HG03342 (cell line): ENCODE results near the gene MAP1LC3B.

Experiments
- ATAC-seq: cut with Tn5 transposase; IDR thresholded peaks from one replicate; pipeline ENCODE4 v1.9.1; 2021; ENCODE audit warnings: mild to moderate bottlenecking, moderate library complexity; ENCODE audit not compliant: unreplicated experiment

Gene MAP1LC3B

DNA sequence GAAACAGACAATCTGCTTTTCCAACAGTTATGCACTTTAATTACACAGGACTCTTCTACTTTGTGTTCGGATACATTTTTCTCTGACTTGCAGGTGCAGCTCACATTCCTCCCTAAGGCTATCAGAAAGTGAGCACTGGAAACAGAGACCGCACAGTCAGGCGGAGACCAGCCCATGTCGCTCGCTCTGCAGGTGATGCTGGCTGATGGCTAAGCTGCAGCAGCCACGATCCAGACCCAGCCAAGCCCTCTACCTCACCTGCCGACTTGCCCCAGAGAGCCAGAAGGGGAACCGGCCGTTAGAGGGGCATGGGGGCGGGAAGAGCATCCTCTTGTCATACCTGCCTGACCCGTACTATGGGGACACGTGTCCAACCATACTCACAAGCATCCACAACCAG is 33.8 kb downstream of the MAP1LC3B start:
- no peak for ATAC-seq

DNA sequence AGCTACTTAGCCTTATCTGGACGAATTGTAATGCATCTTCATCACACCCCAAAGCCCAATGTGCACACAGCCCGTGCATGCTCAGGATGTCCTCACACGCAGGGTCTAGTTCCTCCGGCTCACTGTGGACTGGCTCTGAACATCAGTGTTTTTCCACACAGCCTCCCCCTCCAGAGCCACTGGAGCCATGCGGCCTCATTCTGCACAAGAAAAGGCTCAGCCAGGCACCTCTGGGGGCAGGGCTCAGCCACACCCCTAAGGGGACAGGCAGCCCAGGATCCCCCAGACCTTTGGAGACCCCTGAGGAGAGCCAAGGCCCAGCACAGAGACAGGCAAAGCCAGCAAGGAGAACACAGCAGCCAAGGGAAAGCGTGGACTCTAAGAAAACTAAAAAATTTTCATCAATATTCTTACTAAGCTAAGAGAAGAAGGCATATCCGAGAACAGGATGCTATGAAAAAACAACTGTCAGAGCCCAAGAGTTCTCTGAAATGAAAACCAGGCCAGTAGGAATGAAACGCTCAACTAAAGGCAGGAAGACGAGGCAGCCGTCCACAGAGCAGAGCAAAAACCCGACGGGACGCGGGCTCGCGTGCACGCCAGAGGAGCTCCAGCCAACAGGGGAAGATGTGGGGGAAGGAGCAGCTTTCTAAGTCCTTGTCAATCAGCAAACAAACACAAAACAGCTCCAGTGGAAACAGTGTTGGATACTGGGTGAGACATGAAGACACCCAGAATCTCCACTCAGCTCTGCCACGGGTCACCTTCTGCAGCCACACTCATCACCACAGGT is 34.5 kb downstream of the MAP1LC3B start:
- ATAC-seq: no peak

DNA sequence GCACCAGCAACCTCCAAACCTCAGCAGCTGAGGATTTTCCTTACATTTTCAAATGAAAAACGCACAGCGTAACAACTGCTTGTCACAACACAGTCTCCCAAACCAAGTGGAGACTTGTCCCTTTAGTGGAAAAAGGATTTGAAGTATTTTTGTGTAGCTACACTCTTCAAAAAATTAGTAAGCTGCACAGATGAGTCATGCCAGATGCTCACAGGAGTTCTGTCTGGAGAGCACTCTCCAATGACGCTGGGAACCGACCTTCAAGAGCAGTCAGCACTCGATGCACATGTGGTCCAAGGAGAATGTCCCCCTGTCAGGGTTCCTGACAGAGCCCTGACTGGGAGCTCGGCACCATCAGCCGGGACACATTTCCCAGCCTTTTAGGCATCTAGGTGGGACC is 39.8 kb downstream of the MAP1LC3B start:
- no peak for ATAC-seq

DNA sequence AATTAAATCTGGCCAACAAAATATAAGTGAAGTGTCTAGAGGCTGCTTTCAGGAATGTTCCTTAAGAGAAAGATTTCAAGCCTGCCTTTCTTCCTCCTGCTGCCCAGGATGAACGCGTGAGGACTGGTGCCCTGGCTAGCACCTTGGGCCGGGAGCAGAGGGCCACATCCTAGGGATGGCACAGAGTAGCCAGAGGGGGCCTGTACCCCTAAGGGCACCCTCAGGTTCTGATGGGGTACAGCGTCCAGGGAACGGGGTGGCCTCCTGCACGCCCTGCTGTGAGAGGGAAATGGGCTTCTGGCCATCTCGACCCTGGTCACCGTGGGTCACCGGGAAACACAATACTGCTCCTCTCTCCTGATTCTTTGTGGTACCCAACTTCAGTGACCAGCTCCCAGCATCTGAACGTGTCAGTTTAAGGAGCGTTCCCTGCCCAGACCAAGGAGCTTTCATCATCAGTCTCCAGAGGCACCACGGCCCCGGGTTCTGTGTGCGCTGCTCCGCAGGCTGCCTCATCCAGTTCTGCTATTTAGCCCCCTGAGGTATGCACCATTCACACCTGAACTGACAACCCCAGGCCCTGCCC is 40.3 kb downstream of the MAP1LC3B start:
- no peak for ATAC-seq

DNA sequence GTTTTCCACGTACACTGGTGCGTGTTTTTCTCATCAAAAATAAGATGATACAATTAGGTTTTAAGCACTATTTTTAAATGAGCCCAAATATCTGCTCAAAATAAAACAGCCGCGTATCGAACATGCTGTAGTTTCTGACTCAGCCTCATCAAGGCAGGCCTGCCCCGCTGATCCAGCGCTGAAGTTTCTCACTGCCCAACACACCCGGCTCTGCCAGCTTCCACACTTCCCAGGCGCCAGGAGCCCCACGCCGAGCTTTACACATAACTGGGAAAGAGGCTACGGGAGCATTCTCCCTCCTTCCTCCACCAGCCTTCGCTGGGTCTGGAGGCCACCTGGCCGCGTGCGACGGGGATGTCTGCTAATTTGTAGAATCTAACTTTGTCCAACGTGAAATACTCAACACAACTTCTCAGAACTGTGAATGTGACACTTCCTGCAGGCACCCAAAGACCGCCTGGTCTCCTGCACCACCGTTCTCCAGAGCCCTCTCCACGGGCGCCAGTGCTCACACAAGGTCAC is 42.1 kb downstream of the MAP1LC3B start:
- no peak for ATAC-seq

DNA sequence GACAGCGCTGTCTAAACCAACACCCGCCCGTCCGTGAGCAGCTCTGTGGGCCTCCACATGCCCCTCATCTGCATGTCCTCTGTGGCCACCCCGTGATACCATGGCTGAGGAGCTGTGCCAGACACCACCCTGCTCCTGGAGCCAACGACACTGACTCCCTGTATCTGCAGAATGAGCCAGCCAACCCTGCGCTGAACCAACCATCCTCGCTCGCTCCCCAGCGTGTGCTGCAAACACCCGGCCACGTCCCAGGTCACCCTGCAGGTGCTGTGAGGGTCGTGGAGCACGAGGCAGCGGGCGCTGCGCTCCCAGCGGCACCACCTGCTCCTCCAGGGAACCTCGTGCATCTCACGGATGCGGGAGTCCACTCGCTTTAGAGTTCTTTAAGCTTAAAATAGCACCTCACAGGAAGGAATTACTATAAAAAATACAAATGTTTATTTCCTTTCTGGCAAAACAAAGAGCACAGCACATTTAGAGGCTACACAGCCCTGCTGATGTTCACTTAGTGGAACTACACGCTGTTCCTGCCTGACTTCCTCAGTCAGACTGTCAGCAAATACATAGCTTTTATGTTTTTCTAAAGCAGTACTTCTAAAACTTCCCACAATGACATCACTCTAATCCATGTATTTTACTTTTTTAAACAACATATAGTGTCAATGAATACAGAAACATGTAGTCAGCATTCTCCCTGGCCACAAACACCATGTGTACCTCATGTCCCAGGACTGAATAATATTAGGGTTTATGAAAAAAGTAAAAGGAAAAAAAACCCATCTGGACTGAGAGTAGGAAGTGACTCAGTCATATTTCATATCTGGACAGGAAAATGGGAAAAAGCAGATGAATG is 43.5 kb downstream of the MAP1LC3B start:
- no peak for ATAC-seq

DNA sequence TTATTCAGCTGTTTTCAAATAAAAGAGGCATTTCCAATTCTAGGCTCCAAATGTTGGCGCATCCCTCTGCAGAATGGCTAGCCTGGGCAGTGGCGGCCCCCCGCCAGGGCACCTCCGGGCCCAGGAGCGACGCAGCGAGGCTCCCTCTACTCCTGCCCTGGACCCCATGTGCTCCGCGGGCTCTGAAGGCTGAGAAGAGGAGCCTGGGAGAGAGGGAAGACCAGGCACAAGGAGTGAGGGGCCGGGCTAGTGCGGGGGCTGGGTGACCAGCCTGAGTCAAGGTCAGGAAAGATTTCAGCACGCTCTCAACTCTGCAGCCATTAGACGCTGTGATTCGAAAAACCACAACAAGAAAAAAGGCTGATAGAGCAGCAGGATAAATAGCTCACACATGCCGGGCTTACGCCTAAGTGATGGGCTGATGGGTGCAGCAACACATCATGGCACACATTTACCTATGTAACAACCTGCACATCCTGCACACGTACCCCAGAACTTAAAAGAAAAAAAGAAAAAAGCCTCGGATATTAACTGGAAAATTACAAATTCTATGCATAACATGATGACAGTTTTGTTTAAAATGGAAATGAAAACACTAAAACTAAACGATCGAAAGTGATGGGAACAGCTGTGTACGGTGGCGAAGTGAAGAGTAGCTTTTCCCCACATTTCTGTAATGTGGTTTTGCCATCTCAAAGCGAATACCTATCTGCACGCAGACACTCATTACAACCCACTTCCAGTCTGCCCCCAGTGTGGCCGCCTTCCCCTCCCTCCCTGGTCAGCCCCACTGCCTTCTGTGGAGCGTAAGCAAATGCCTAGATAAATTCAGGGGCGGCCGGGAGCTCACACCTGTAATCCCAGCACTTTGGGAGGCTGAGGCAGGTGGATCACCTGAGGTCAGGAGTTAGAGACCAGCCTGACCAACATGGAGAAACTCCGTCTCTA is 44.4 kb downstream of the MAP1LC3B start:
- no peak for ATAC-seq

DNA sequence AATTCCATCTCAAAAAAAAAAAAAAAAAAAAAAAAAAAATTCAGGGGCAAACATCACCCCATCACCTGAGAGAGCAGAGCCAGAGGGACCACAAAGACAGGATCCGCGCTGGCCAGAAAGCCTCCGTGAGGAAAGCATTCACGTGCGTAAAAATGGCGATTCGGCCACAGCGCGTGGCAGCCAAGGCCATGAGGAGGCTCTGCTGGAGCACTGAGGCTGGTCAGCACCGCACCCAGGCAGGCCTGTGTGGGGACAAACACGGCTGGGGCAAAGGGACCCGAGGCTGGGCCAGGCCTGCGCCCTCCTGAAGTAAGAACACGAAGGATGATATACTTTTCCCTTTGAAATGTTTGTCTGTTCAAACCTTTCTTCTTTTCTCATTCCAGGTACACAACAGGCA is 45.2 kb downstream of the MAP1LC3B start:
- ATAC-seq: no peak

DNA sequence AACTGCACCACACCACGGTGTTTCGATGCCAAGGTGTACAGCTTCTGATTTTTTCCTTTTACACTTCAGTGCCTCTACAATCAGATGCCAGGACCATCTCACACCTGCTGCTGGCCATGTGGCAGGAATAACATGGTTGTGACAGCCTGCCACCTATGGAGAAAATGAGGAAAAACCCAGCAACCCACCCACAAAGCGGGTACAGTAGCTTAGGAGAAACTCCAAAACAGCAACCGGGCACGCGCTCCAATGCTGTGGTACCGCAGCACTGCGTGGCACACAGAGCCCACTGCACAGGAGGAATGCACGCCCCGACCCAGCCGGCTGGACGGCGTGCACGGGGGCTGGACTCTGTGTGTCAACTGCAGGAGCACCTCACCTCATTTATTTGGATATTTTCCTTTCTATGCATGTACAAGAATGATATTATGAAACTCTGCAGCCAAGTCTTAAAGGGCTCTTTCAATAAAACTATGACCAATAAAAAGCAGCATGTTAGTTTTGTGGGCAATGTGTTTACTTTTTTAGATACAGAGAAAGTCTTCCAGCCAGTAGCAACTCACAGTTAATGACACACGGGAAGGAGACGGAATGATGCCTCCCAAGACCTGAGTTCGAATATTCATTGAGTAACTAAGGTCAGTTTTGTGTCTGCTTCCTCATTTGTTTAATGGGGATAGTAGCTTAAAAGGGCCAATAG is 45.9 kb downstream of the MAP1LC3B start:
- ATAC-seq: no peak

DNA sequence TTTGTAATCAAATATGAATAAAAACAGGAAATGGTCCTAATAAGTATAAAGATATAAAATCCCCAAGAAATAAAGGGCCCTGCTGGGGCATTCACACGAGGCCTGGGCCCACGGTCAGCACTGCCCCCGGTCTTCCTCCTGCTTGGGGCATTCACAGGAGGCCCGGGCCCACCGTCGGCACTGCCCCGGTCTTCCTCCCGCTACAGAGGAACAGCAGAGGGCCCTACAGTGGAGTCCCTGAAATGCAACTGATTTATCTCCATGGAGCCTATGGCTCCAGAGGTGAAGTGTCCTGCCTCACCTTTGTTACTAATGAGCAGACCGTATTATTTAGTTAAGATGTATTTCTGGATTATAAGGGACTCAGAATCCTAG is 46.5 kb downstream of the MAP1LC3B start:
- ATAC-seq: no peak

DNA sequence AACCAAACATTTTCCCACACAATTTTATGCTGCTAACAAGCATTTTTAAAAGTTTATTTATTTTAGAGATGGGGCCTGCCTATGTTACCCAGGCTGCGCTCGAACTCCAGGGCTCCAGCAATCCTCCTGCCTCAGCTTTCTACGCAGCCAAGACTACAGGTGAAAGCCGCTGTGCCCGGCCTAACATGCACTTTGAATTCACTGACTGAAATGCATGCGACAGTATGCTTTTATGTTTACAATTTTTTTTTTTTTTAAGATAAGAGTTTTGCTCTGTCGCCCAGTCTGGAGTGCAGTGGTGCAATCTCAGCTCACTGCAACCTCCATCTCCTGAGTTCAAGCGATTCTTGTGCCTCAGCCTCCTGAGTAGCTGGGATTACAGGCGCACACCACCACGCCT is 47.8 kb downstream of the MAP1LC3B start:
- ATAC-seq: no peak

DNA sequence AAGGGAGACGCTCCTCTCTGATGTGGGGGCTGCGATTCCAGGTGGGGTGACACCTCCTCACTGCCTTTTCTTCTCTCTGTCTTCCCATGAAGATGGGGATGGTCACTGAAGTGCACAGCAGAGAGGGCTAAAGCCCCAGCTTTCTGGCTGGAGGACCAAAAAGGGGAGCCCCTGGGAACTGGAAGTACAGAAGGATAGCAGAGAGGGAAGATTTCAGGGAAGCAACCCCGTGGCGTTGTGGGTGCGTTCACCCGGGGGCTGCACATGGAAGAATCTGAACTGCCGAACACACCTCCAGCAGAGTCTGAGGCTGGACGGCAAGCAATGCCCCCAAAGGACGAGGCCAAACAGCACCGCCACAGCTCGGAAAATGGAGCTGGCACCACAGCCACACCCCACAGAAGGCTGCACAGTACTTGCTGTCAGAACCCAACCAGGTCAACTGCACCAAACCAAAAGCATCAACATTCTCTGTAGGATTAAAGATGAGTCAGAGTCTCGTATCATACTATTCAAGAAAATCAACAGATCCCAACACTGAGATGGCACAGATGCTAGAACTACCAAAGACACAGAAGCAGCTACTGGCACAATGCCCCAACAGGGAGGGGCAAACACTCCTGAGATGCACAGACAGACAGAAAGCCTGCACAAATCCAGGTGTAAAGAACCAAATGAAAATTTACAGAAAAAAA is 49.9 kb downstream of the MAP1LC3B start:
- no peak for ATAC-seq

DNA sequence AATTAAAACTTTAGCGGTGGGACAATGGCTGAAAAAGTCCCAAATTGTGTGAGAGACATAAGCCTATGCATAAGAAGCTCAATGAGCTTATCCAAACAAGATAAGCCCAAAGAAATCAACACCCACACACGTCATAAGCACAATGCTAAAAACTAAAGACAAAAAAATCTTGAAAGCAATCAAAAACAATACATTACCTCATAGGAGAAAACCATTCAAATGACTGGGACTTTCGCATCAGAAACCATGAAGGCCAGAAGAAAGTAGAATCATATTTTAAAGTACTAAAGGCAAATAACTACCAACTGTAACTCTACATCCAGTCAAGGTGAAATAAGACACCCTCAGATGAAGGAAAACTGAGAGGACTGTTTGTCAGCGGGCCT is 50.4 kb downstream of the MAP1LC3B start:
- ATAC-seq: no peak

DNA sequence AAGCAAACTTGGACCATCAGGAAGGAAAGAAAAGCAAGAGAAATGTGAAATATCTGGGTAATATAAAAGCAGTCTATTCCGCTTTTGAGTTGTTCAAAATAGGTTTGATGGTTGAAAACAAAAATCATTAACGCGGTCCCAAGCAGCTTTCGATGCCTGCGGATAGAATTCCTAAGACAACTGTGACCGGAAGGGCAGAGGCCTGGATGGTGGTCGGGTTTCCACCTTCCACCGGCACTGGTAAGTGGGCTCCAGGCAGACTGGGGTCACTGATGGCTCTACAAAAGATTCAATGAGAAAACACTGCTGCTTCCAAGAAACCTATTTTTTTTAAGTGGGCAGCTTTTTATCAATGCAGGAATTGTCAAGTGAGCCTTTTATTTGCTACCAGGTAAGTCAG is 50.9 kb downstream of the MAP1LC3B start:
- no peak for ATAC-seq

DNA sequence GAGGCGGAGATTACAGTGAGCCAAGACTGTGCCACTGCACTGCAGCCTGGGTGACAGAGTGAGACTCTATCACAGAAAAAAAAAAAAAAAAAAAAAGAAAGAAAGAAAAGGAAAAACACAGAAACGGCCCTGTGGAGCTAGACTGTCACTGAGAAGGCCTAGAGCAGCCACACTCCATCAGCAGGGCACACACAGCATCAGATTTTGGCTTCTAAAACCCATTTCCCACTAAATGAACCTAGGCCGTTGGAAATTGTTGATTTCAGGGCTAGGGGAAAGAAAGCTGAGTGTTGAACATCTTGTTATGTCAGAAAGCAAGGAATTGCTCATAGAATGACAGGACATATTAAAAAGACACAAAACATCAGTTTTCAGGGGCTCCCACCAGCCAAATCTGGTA is 51.8 kb downstream of the MAP1LC3B start:
- no peak for ATAC-seq

DNA sequence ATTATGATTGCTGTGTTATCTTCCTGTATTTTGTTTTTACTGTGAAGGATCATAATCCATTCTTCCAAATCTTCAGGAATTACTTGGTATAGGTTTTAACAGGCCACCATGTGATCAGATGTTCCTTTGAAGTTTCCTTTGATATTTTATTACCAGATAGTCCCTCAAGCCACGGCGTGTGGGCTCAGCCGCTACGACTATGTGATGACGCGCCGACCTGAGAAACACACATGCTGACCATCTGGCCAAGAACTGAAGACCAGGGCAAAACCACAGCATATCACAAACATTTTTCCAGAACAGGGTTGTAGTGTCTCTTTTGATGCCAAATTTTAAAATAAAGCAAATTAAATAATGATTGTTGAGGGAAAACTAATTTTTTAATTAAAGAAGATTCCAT is 53.4 kb downstream of the MAP1LC3B start:
- no peak for ATAC-seq

DNA sequence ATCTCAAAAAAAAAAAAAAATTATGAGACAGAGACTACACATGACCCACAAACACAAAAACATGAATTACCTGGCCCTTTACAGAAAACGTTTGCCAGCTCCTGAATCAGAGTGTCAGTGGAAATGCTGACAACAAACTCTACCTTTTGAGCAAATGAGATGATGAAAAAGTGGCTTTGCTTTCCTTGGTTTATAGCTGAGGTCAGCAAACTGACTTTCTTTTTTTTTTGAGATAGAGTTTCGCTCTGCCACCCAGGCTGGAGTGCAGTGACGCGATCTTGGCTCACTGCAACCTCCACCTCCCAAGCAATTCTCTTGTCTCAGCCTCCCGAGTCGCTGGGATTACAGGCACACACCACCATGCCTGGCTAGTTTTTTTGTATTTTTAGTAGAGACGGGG is 54.3 kb downstream of the MAP1LC3B start:
- no peak for ATAC-seq

DNA sequence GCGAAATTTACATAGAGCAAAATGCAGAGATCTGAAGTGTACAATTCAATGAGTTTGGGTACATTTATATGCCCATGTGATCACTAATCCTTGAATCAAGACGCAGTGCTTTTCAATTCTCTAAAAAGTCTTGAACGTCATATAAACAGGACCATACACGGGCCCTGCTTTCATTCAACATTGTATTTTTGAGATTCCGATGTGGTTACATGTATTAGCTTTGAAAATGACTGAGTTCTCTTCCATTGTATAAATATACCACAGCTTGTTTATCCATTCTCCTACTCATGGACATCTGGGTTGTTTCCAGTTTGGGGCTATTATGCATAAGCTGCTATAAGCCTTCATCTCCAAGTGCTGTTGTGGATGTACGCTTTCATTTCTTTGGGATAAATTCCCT is 55.2 kb downstream of the MAP1LC3B start:
- no peak for ATAC-seq

DNA sequence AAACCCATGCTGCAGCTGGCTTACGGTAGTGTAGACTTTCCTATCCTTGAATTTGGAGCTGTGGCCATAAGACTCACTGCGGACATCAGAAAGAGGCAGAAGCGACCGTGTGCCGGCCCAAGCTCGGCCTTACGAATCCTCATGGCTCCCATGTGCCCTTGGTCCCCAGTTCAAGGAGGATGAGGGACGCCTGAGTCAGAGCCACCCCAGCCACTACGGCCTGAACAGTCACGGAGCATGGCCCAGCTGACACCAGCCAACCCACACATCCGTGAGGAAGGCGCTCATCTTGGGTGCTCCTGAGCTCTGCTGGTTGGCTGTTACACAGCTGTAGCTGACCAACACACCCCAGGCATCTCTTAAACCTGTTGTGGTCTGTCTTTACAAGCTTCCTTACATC is 56.7 kb downstream of the MAP1LC3B start:
- ATAC-seq: no peak
